Endometrial microvascular endothelial cells (primary cell): Measurements from ENCODE around the gene NNT. TPM values are rescaled to one million over a fixed set of nuclear protein-coding genes. Genes with fewer than 3 reads are reported as not detected.
"Not testable (repeated sequence)": the region's sequence is repeated elsewhere in the genome, so short reads cannot be mapped to it uniquely, and the experiment has no call there.

ENCODE experiments used
- in situ Hi-C: cut with HindIII; loops from 2 replicates; pipeline ENCODE4 v1.10.0; 2017; ENCODE audit warnings: low sequenced_read_pairs, low pct_unique_long_range_greater_than_20kb; ENCODE audit errors: inconsistent ontology term
- total RNA-seq: library from RNA; depleted of rRNA; stranded (reverse); fragments of >200 nt; gene quantifications from one replicate; pipeline ENCODE4 v1.2.3, GENCODE V29; 2015; ENCODE audit errors: inconsistent ontology term

The NNT gene
- total RNA-seq, 1 donor from 2014 or later, result 35.5 TPM

- in situ Hi-C loops, result no loop called here
Measured at GRCh38 chr5:43649256-43649655, 46.3 kb downstream of the NNT start.

DNA sequence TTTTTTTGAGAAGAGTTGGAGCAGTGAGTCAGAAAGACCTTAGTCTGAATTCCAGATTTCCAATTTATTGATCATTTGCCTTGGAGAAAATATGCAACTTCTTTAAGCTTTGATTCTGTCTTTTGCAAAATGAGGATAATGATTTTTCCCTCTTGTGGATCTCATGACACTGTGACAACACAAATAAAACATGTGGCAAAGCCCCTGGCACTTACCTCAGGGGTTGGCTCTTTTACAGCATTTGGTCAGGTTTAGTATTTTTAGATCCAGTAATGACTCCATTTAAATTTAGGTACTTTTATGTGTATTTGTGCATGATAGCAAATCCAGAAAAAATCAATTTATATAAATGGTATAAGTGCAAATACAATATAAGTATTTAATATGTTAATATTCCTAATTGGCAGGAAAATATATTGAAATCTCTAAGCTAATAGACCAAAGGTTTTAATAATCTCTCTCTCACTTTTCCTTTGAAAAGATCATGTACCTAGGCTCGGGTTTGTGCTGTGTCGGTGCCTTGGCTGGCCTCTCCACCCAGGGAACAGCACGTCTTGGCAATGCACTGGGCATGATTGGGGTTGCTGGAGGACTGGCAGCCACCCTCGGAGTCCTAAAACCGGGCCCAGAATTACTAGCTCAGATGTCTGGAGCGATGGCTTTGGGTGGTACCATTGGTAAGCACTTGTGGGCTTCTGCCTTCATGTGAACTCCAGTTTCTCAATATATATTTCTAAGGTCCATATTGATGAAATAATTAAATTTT, 49.7 kb downstream of the NNT start:
- in situ Hi-C loops, result no loop called here

DNA sequence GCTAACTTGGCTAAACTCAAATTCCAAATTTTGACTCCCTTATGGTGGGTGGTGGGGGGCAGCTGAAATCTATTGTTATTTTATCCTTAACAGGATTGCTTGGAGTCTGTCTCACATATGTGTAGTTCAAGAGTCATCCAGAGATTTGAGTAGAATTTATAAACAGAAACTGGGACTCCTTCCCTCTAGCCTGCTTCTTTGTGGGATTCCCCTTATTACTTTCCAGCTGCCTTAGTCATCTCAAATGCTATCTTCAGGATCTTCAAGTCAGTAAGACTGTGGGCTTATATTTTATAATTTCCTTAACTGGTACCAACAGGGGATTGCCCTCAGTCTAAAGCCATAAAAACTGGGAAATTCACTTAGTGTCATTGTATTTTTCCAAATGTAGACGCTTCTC, 55.5 kb downstream of the NNT start:
- in situ Hi-C loops, result no loop called here

GRCh38 chr5:43659075-43659474, 56.1 kb downstream of the NNT start:
- in situ Hi-C loops, result no loop called here

DNA sequence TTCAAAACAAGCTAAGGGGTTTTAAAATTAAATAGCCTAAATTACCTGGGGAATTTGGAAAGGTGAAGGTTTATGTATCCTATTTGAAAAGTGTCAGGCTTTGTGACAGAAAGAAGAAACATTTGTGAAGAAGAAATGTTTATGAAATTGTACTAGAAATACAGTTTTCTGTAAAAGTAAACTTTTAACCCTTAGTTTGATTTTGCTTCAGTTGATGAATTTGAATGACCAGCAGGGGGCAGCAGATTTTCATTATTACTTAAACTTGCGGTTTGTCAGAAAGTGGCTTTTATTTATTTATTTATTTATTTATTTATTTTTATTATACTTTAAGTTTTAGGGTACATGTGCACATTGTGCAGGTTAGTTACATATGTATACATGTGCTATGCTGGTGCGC, 58.1 kb downstream of the NNT start:
- in situ Hi-C loops, result no loop called here

GRCh38 chr5:43663916-43664315, 60.9 kb downstream of the NNT start:
- in situ Hi-C loops, result no loop called here

DNA sequence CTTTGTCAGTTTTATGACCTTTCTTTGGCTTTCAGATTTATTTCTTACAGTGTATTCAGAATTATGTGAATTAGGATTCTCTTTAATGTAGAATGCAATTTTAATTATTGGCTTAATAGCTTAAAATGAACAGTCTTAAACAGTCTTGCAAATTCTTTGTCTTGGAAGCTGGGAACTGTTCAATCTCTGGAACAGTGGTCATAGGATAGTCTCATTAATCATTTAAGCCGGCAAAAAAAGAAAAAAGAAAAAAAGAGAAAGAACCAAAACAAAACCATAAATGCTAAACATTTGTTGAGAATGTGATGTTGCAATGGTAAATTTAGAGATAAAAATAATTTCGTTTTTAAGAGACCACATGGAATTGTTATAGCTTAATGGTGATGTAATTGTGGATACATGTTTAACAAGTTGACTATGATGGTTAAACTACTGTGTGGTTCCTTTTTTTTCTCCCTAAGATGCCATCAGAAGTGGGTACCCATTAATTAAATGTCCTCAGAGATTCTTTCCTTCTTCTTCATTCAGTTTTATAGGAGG, 61.6 kb downstream of the NNT start:
- in situ Hi-C loops, result no loop called here

DNA sequence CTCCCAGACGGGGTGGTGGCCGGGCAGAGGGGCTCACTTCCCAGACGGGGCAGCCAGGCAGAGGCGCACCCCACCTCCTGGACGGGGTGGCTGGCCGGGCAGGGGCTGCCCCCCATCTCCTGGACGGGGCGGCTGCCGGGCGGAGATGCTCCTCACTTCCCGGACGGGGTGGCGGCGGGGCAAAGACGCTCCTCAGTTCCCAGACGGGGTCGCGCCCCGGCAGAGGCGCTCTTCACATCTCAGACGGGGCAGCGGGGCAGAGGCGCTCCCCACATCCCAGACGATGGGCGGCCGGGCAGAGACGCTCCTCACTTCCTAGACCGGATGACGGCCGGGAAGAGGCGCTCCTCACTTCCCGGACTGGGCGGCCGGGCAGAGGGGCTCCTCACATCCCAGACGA, 62.8 kb downstream of the NNT start:
- in situ Hi-C loops, result not testable (repeated sequence)

- in situ Hi-C loops, result not testable (repeated sequence)
Measured at GRCh38 chr5:43666728-43667127, 63.7 kb downstream of the NNT start.

GRCh38 chr5:43667379-43667778, 64.4 kb downstream of the NNT start:
- in situ Hi-C loops, result not testable (repeated sequence)

GRCh38 chr5:43674536-43674935, 71.6 kb downstream of the NNT start:
- in situ Hi-C loops, result no loop called here

DNA sequence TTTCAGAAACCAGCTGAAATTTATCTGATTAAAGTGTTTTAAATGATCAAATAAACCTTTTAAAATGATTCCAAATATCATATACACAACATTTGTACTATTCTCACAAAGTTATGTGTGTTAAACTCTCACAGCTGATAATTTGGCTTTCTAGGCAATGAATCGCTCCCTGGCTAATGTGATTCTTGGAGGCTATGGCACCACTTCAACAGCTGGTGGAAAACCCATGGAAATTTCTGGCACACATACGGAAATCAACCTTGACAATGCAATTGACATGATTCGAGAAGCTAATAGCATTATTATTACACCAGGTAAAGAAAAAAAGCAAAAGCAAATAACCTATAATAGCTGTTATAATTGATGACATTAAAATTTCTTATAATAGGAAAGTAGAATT, 72.4 kb downstream of the NNT start:
- in situ Hi-C loops, result no loop called here

DNA sequence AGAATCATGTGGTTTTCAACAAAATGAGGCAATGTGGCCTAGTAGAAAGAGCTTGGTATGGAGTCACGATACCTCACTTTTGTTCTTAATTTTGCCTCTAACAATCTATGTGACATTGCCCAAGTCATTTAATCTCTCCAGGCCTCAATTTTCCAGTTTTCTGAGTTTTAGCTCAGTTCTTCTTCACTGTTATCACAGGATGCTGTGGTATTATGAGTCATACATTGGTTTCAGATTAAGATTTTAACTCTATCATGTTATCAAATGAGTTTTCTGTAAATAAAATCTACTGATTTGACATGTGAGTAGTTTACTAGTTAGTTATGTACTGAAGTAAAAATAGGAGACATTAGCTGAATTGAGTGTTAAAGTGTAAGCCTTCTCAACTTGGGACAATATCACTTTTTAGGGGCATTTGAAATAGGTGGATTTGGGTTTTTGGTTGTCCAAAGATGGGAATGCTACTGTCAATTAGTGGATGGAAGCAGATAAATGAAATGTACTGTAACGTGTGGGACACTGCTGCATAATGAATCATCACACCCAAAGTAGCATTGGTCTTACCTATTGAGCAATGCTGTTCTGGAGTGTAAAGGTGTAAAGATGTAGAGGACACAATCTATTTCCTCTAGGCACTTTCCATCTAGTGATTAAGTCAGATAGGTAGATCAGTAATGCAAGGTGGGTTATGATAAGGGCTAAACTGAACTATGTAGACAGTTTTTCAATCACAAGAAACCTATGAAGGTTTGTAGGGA, 73.3 kb downstream of the NNT start:
- in situ Hi-C loops, result no loop called here

GRCh38 chr5:43677253-43677652, 74.3 kb downstream of the NNT start:
- in situ Hi-C loops, result no loop called here

DNA sequence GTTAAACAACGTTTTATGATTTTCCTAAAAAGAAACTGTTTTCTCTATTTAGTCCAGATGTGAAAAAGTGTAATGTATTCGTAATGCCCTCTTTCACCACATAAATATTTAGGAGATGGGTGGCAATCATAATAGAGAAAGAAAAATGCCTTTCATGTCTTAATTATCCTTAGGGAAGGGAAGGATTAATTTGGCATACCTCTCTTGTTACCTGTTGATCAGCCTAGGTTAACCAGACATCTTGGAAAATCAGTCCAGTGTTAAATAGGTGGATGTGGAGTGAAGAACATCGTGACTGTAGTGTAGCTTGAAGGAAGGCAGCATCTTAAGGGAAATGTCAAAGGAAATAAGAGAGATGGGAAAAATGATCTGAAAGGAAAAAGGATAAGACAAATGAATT, 76.2 kb downstream of the NNT start:
- in situ Hi-C loops, result no loop called here

DNA sequence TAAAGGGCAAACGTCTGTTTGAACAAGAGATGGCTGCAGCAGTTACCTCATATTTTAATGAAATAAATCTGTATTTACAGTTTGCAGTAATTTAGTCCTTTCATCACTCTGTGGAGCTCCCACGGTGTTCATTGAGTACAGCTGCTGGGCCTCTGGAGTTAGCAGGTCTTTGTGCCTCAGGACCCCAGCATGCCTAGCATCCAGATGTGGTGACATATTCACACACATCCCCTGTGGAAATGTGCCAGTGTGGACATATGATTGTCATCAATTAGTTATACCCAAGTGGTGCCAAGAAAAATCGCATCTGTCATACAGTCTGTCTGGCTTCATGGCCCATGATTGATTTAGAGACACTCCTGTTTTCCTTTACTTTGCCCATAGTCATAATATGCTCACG, 77.3 kb downstream of the NNT start:
- in situ Hi-C loops, result no loop called here

- in situ Hi-C loops, result no loop called here
Measured at GRCh38 chr5:43683884-43684471, 81.0 kb downstream of the NNT start.

- in situ Hi-C loops, result no loop called here
Measured at GRCh38 chr5:43685252-43685950, 82.4 kb downstream of the NNT start.

DNA sequence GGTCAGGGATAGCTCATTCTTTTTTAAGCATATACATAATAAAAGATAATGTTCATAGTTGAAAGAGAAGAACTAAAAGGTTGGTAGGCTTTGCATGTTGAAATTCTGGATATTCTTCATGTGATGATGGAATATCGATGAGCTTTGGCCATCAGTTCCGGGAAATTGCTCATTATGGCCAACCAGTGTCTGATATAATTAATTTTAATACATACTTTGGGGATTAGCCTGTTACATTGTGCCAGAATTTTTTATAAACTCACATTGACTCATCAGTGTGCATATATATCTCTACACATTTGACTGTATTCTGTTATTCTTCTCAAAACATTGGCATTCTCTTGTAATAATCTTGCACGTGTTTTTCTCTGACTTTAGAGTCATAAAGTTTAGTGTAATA, 84.3 kb downstream of the NNT start:
- in situ Hi-C loops, result no loop called here
